ENCODE results near the gene RAB22A.
"Not testable (repeated sequence)": the region's sequence is repeated elsewhere in the genome, so short reads cannot be mapped to it uniquely, and the experiment has no call there.

The RAB22A gene

DNA sequence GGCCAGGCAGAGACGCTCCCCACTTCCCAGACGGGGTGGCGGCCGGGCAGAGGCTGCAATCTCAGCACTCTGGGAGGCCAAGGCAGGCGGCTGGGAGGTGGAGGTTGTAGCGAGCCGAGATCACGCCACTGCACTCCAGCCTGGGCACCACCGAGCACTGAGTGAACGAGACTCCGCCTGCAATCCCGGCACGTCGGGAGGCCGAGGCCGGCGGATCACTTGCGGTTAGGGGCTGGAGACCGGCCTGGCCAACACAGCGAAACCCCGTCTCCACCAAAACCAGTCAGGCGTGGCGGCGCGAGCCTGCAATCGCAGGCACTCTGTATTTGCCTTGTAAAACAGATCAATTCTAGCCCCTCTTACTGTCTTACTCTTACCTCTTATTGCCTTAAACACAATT lies 105.3 kb downstream of the RAB22A start:
- not testable (repeated sequence) for H3K9ac ChIP-seq (ENCODE audit: low read length); H3K27me3 ChIP-seq (ENCODE audit: control insufficient read depth, insufficient read depth, low read length); H3K27ac ChIP-seq (ENCODE audit: low read depth, low read length); H3K4me3 ChIP-seq (ENCODE audit: low read depth, low read length)
- Histone ChIP-seq H3K36me3 (ENCODE audit: control insufficient read depth, insufficient read depth, low read length) (peaks cover 17% of the 10 kb centered on the region), H3K4me1 (ENCODE audit: control insufficient read depth, insufficient read depth, low read length) (peaks cover 21% of the 10 kb centered on the region), H3K9me3 (ENCODE audit: control insufficient read depth, insufficient read depth, low read depth, low read length) (peaks cover 13% of the 10 kb centered on the region; the same call in 1 of the 2 replicates)

DNA sequence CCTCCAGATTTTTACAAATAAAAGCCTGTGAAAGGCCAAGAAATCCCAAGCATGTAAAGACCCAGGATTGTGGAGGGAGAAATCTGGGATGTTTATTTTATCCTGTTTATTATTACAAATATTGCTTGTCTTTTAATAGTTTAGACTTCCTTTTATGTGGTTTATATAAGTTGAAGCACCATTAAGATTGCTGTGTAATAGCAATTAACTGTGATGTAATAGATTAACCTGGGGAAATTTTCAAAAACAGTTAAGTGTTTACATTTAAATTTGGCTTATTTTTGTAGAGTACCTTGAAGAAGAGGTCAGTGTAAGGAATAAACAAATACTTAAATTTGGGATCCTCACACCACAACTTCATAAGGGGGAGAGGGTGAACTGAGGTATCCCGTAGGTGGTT lies 106.5 kb downstream of the RAB22A start:
- H3K27me3 ChIP-seq (ENCODE audit: control insufficient read depth, insufficient read depth, low read length), result no peaks in the 10 kb centered on the region
- peaks cover 21% of the 10 kb centered on the region for H3K4me1 ChIP-seq (ENCODE audit: control insufficient read depth, insufficient read depth, low read length)
- 0 out of 2 replicates have a peak overlapping the region, but pooled peaks have one; percentile 15 for H3K4me3 ChIP-seq (ENCODE audit: low read depth, low read length)
- H3K9me3 ChIP-seq (ENCODE audit: control insufficient read depth, insufficient read depth, low read depth, low read length), result peaks cover 8% of the 10 kb centered on the region; the same call in 1 of the 2 replicates
- H3K27ac ChIP-seq (ENCODE audit: low read depth, low read length), result peak overlapping the region; percentile 1; the same call in 1 of the 2 replicates
- H3K36me3 ChIP-seq (ENCODE audit: control insufficient read depth, insufficient read depth, low read length), result peaks cover 25% of the 10 kb centered on the region
- no peak overlapping the region for H3K9ac ChIP-seq (ENCODE audit: low read length)

DNA sequence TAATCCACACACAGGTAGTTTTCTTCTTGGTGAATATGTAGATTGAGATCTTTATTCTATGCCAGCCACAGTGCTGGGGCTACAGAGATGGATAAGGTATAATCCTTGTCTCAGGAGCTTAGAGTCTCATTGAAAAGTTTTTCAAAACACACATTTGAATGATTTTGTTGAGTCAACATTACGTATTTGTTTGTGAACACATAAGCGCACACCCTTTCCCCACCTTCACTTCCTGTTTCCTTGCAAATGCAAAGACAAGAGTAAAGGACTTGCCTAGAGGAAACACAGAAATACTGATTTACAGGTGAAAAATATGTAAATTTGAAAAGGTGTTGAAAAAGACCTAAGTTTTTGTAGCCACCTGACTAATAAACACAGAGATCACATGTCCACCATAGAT lies 107.3 kb downstream of the RAB22A start:
- H3K9ac ChIP-seq (ENCODE audit: low read length), result no peak overlapping the region
- H3K27me3 ChIP-seq (ENCODE audit: control insufficient read depth, insufficient read depth, low read length), result no peaks in the 10 kb centered on the region
- peaks cover 25% of the 10 kb centered on the region for H3K4me1 ChIP-seq (ENCODE audit: control insufficient read depth, insufficient read depth, low read length)
- H3K9me3 ChIP-seq (ENCODE audit: control insufficient read depth, insufficient read depth, low read depth, low read length), result peaks cover 7% of the 10 kb centered on the region; the same call in 1 of the 2 replicates
- peak overlapping the region; percentile 1; the same call in 1 of the 2 replicates for H3K27ac ChIP-seq (ENCODE audit: low read depth, low read length)
- peaks cover 29% of the 10 kb centered on the region for H3K36me3 ChIP-seq (ENCODE audit: control insufficient read depth, insufficient read depth, low read length)
- 0 out of 2 replicates have a peak overlapping the region, but pooled peaks have one; percentile 15 for H3K4me3 ChIP-seq (ENCODE audit: low read depth, low read length)
